Measurements from ENCODE around the gene NUP188. TPM values are rescaled to one million over a fixed set of nuclear protein-coding genes. Genes with fewer than 3 reads are reported as not detected.

NUP188 gene
- total and polyA plus RNA-seq, 4 donors, result 6.9 to 34.7 (median 19.2) TPM

DNA sequence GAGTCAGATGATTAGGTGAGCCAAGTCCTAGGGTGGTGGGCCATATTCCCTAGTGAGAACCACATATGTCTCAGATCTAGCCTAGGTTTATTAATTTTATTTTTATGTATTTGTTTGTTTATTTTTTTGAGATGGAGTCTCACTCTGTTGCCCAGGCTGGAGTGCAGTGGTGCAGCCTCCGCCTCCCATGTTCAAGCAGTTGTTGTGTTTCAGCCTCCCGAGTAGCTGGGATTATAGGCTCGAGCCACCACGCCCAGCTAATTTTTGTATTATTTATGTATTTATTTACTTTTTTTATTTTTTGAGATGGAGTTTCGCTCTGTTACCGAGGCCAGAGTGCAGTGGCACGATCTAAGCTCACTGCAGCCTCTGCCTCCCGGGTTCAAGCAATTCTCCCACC, 36.0 kb downstream of the NUP188 start:
- 99% methylated on average over 8 of the region's 8 CpGs for WGBS
- no peak overlapping the region for H3K9ac ChIP-seq (ENCODE audit: low read depth in 1 of 2, low read length in 2 of 2)

DNA sequence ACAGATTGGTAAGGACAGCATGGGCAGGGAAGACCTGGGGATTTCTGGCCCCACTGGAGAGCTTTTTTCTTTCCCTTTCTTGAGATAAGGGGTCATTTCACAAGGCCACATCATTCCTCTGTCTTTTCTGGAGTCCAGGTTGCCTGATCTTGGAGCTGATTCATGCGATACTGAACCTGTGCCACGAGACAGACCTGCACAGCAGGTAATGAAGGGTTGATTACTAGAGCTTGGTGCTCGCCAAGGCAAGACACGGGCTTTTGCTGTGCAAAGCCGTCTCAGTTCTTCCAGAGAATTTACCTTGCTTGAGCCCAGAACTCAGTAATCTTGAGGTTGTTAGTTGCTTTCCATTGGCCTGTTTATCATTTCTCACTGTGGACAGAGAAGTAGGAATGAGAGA, 39.2 kb downstream of the NUP188 start:
- Histone ChIP-seq H3K9ac (ENCODE audit: low read depth in 1 of 2, low read length in 2 of 2) (no peak overlapping the region), H3K4me1 (ENCODE audit: control insufficient read depth in 4 of 4, insufficient read depth in 4 of 4, low read length in 3 of 4) (no peaks in the 10 kb centered on the region), H3K36me3 (ENCODE audit: control insufficient read depth in 4 of 4, insufficient read depth in 3 of 4, low read depth in 1 of 4, low read length in 3 of 4) (peaks cover 19 to 66% (median 49%) of the 10 kb centered on the region in 4 donors), H3K9me3 (ENCODE audit: control insufficient read depth in 4 of 4, low read length in 3 of 4) (no peaks in the 10 kb centered on the region), H3K4me3 (ENCODE audit: low read depth in 1 of 3, low read length in 3 of 3) (no peak overlapping the region), H3K27ac (ENCODE audit: low read depth in 1 of 2, low read length in 2 of 2) (no peak overlapping the region), H3K27me3 (ENCODE audit: control insufficient read depth in 4 of 4, insufficient read depth in 4 of 4, low read length in 3 of 4) (no peaks in the 10 kb centered on the region)
- WGBS, result 97% methylated on average over 5 of the region's 5 CpGs
- TF ChIP-seq, protein P1, sequence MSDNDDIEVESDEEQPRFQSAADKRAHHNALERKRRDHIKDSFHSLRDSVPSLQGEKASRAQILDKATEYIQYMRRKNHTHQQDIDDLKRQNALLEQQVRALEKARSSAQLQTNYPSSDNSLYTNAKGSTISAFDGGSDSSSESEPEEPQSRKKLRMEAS (IDR thresholded peaks at IDR 0.05), result no peak
- TF ChIP-seq, protein P2, sequence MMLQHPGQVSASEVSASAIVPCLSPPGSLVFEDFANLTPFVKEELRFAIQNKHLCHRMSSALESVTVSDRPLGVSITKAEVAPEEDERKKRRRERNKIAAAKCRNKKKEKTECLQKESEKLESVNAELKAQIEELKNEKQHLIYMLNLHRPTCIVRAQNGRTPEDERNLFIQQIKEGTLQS (IDR thresholded peaks at IDR 0.05), result no peak
- TF ChIP-seq RAD21 (IDR thresholded peaks at IDR 0.05) (no peak), HNF4A (conservative IDR thresholded peaks at IDR 0.05) (no peak), EGR1 (IDR thresholded peaks at IDR 0.05; ENCODE audit: low read depth in 2 of 2) (no peak), TAF1 (conservative IDR thresholded peaks at IDR 0.05) (no peak), NR2F2 (IDR thresholded peaks at IDR 0.05) (no peak), RXRA (IDR thresholded peaks at IDR 0.05) (no peak), FOXA2 (IDR thresholded peaks at IDR 0.05) (no peak), YY1 (IDR thresholded peaks at IDR 0.05) (no peak), JUND (IDR thresholded peaks at IDR 0.05) (no peak), FOXA1 (IDR thresholded peaks at IDR 0.05) (no peak), GABPA (IDR thresholded peaks at IDR 0.05 in 1 of 2, conservative IDR thresholded peaks at IDR 0.05 in 1 of 2) (no peak)
- TF ChIP-seq, protein P3, sequence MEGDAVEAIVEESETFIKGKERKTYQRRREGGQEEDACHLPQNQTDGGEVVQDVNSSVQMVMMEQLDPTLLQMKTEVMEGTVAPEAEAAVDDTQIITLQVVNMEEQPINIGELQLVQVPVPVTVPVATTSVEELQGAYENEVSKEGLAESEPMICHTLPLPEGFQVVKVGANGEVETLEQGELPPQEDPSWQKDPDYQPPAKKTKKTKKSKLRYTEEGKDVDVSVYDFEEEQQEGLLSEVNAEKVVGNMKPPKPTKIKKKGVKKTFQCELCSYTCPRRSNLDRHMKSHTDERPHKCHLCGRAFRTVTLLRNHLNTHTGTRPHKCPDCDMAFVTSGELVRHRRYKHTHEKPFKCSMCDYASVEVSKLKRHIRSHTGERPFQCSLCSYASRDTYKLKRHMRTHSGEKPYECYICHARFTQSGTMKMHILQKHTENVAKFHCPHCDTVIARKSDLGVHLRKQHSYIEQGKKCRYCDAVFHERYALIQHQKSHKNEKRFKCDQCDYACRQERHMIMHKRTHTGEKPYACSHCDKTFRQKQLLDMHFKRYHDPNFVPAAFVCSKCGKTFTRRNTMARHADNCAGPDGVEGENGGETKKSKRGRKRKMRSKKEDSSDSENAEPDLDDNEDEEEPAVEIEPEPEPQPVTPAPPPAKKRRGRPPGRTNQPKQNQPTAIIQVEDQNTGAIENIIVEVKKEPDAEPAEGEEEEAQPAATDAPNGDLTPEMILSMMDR (IDR thresholded peaks at IDR 0.05; ENCODE audit: low read depth, low read length, missing input control), result no peak
- TF ChIP-seq, protein P4, sequence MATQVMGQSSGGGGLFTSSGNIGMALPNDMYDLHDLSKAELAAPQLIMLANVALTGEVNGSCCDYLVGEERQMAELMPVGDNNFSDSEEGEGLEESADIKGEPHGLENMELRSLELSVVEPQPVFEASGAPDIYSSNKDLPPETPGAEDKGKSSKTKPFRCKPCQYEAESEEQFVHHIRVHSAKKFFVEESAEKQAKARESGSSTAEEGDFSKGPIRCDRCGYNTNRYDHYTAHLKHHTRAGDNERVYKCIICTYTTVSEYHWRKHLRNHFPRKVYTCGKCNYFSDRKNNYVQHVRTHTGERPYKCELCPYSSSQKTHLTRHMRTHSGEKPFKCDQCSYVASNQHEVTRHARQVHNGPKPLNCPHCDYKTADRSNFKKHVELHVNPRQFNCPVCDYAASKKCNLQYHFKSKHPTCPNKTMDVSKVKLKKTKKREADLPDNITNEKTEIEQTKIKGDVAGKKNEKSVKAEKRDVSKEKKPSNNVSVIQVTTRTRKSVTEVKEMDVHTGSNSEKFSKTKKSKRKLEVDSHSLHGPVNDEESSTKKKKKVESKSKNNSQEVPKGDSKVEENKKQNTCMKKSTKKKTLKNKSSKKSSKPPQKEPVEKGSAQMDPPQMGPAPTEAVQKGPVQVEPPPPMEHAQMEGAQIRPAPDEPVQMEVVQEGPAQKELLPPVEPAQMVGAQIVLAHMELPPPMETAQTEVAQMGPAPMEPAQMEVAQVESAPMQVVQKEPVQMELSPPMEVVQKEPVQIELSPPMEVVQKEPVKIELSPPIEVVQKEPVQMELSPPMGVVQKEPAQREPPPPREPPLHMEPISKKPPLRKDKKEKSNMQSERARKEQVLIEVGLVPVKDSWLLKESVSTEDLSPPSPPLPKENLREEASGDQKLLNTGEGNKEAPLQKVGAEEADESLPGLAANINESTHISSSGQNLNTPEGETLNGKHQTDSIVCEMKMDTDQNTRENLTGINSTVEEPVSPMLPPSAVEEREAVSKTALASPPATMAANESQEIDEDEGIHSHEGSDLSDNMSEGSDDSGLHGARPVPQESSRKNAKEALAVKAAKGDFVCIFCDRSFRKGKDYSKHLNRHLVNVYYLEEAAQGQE (IDR thresholded peaks at IDR 0.05), result no peak
- TF ChIP-seq, protein P5, sequence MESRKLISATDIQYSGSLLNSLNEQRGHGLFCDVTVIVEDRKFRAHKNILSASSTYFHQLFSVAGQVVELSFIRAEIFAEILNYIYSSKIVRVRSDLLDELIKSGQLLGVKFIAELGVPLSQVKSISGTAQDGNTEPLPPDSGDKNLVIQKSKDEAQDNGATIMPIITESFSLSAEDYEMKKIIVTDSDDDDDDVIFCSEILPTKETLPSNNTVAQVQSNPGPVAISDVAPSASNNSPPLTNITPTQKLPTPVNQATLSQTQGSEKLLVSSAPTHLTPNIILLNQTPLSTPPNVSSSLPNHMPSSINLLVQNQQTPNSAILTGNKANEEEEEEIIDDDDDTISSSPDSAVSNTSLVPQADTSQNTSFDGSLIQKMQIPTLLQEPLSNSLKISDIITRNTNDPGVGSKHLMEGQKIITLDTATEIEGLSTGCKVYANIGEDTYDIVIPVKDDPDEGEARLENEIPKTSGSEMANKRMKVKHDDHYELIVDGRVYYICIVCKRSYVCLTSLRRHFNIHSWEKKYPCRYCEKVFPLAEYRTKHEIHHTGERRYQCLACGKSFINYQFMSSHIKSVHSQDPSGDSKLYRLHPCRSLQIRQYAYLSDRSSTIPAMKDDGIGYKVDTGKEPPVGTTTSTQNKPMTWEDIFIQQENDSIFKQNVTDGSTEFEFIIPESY (IDR thresholded peaks at IDR 0.05), result no peak
- DNase-seq (ENCODE audit: low spot score), result no peak

More for the DNA sequence above, 36.0 kb downstream of the NUP188 start:
- H3K36me3 ChIP-seq (ENCODE audit: control insufficient read depth in 4 of 4, insufficient read depth in 3 of 4, low read depth in 1 of 4, low read length in 3 of 4), result peaks cover 19 to 84% (median 64%) of the 10 kb centered on the region in 4 donors
- H3K4me1 ChIP-seq (ENCODE audit: control insufficient read depth in 4 of 4, insufficient read depth in 4 of 4, low read length in 3 of 4), result no peaks in the 10 kb centered on the region
- no peak for DNase-seq (ENCODE audit: low spot score)
- no peak overlapping the region for H3K27ac ChIP-seq (ENCODE audit: low read depth in 1 of 2, low read length in 2 of 2)
- TF ChIP-seq FOXA1 (IDR thresholded peaks at IDR 0.05), result no peak
- TF ChIP-seq HNF4G (IDR thresholded peaks at IDR 0.05), result no peak
- TF ChIP-seq, protein P4 (IDR thresholded peaks at IDR 0.05), result no peak
- TF ChIP-seq RXRA (IDR thresholded peaks at IDR 0.05), result no peak
- no peaks in the 10 kb centered on the region for H3K27me3 ChIP-seq (ENCODE audit: control insufficient read depth in 4 of 4, insufficient read depth in 4 of 4, low read length in 3 of 4)
- H3K4me3 ChIP-seq (ENCODE audit: low read depth in 1 of 3, low read length in 3 of 3), result no peak overlapping the region
- H3K9me3 ChIP-seq (ENCODE audit: control insufficient read depth in 4 of 4, low read length in 3 of 4), result no peaks in the 10 kb centered on the region

All from liver (tissue), 9 donors.